ENCODE results near the gene SCG5. TPM values are rescaled to one million over a fixed set of nuclear protein-coding genes. Genes with fewer than 3 reads are reported as not detected.

The SCG5 gene
- total RNA-seq, 1 donor from 2014 or later: 18.4 TPM

- H3K4me3 ChIP-seq (ENCODE audit: low read depth, low read length): no peak overlapping the region
- no peak for TF ChIP-seq CTCF (conservative IDR thresholded peaks at IDR 0.05; ENCODE audit: low read depth, low read length)
- no peak for DNase-seq (ENCODE audit: low read depth)
Measured at GRCh38 chr15:32652178-32652577, 10.7 kb downstream of the SCG5 start.

GRCh38 chr15:32656091-32656490 is 14.6 kb downstream of the SCG5 start:
- DNase-seq (ENCODE audit: low read depth): no peak
- TF ChIP-seq CTCF (conservative IDR thresholded peaks at IDR 0.05; ENCODE audit: low read depth, low read length): no peak
- no peak overlapping the region for H3K4me3 ChIP-seq (ENCODE audit: low read depth, low read length)

GRCh38 chr15:32656496-32656895 is 15.0 kb downstream of the SCG5 start:
- DNase-seq (ENCODE audit: low read depth): no peak
- no peak for TF ChIP-seq CTCF (conservative IDR thresholded peaks at IDR 0.05; ENCODE audit: low read depth, low read length)

GRCh38 chr15:32657198-32657883 is 15.8 kb downstream of the SCG5 start:
- peak; percentile 15 for TF ChIP-seq CTCF (conservative IDR thresholded peaks at IDR 0.05; ENCODE audit: low read depth, low read length)
- no peak for DNase-seq (ENCODE audit: low read depth)
- no peak overlapping the region for H3K4me3 ChIP-seq (ENCODE audit: low read depth, low read length)

More at GRCh38 chr15:32656496-32656895, 15.0 kb downstream of the SCG5 start:
- H3K4me3 ChIP-seq (ENCODE audit: low read depth, low read length): no peak overlapping the region

GRCh38 chr15:32657941-32658340 is 16.4 kb downstream of the SCG5 start:
- DNase-seq (ENCODE audit: low read depth): no peak
- TF ChIP-seq CTCF (conservative IDR thresholded peaks at IDR 0.05; ENCODE audit: low read depth, low read length): no peak
- no peak overlapping the region for H3K4me3 ChIP-seq (ENCODE audit: low read depth, low read length)

GRCh38 chr15:32659340-32660155 is 18.0 kb downstream of the SCG5 start:
- DNase-seq (ENCODE audit: low read depth): no peak
- no peak overlapping the region for H3K4me3 ChIP-seq (ENCODE audit: low read depth, low read length)

More at GRCh38 chr15:32659340-32660155, 18.0 kb downstream of the SCG5 start:
- no peak for TF ChIP-seq CTCF (conservative IDR thresholded peaks at IDR 0.05; ENCODE audit: low read depth, low read length)

All from epithelial cell of proximal tubule (primary cell).